ENCODE data around the gene PPP6R2. TPM values are rescaled to one million over a fixed set of nuclear protein-coding genes. Genes with fewer than 3 reads are reported as not detected.

Gene PPP6R2
- total and polyA plus RNA-seq, 8 donors: 36.9 to 60.1 (median 42.2) TPM

GRCh38 chr22:50446708-50447575 lies 103.8 kb downstream of the PPP6R2 start:
- H3K27me3 ChIP-seq: no peaks in the 10 kb centered on the region
- no peak overlapping the region for H3K4me3 ChIP-seq
- TF ChIP-seq CTCF (IDR thresholded peaks at IDR 0.05): no peak
- intact Hi-C loops (cut with DNase I): no loop called here
- ATAC-seq (no peak), DNase-seq (peak in 1 of 4 donors; percentile 70)
- no peaks in the 10 kb centered on the region for H3K9me3 ChIP-seq
- peaks cover 8 to 18% of the 10 kb centered on the region in 2 donors for H3K4me1 ChIP-seq
- peaks cover 0 to 86% of the 10 kb centered on the region in 2 donors for H3K36me3 ChIP-seq
- no peak overlapping the region for H3K27ac ChIP-seq

- intact Hi-C loops (cut with DNase I): no loop called here
- H3K27ac ChIP-seq: no peak overlapping the region
- H3K36me3 ChIP-seq: peaks cover 0 to 86% of the 10 kb centered on the region in 2 donors
- no peak overlapping the region for H3K4me3 ChIP-seq
- TF ChIP-seq CTCF (IDR thresholded peaks at IDR 0.05): no peak
- peaks cover 8 to 18% of the 10 kb centered on the region in 2 donors for H3K4me1 ChIP-seq
- DNase-seq (peak in 1 of 4 donors; percentile 78), ATAC-seq (no peak)
- H3K9me3 ChIP-seq: no peaks in the 10 kb centered on the region
- H3K27me3 ChIP-seq: no peaks in the 10 kb centered on the region
Measured at GRCh38 chr22:50447576-50448551, 104.7 kb downstream of the PPP6R2 start.

- Histone ChIP-seq H3K36me3 (peaks cover 0 to 87% of the 10 kb centered on the region in 2 donors), H3K4me3 (no peak overlapping the region), H3K27ac (no peak overlapping the region), H3K9me3 (no peaks in the 10 kb centered on the region), H3K4me1 (peaks cover 0 to 4% of the 10 kb centered on the region in 2 donors), H3K27me3 (no peaks in the 10 kb centered on the region)
- ATAC-seq (no peak), DNase-seq (no peak)
- intact Hi-C loops (cut with DNase I): no loop called here
- TF ChIP-seq CTCF (IDR thresholded peaks at IDR 0.05): no peak
Measured at GRCh38 chr22:50452649-50453048, 109.5 kb downstream of the PPP6R2 start.

- Histone ChIP-seq H3K4me1 (peaks cover 0 to 4% of the 10 kb centered on the region in 2 donors), H3K9me3 (no peaks in the 10 kb centered on the region), H3K4me3 (no peak overlapping the region), H3K36me3 (peaks cover 0 to 90% of the 10 kb centered on the region in 2 donors), H3K27ac (no peak overlapping the region), H3K27me3 (no peaks in the 10 kb centered on the region)
- TF ChIP-seq CTCF (IDR thresholded peaks at IDR 0.05): no peak
- intact Hi-C loops (cut with DNase I): no loop called here
- no peak for ATAC-seq
- no peak for DNase-seq
Measured at GRCh38 chr22:50454556-50455075, 111.5 kb downstream of the PPP6R2 start.

Data from left lung (tissue), 10 donors.